GM12873 (cell line): ENCODE data around the gene ANKRD33.

ENCODE experiments used
- TF ChIP-seq, protein P1 (sequence below): IDR thresholded peaks from 2 replicates; pipeline ENCODE4 v1.5.1; 2012; ENCODE audit warnings: low read depth, mild to moderate bottlenecking, moderate library complexity, low read length, control low read depth; ENCODE audit not compliant: insufficient read depth; ENCODE audit errors: missing control alignments

ANKRD33 gene, protein sequence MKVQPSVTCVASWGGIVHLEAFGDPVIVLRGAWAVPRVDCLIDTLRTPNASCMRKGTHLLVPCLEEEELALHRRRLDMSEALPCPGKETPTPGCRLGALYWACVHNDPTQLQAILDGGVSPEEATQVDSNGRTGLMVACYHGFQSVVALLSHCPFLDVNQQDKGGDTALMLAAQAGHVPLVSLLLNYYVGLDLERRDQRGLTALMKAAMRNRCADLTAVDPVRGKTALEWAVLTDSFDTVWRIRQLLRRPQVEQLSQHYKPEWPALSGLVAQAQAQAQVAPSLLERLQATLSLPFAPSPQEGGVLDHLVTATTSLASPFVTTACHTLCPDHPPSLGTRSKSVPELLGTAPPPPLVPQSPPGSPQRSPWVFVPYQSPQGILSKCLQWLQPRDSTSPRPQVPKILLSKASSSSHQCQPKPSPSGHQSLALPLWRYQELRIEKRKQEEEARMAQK

DNA sequence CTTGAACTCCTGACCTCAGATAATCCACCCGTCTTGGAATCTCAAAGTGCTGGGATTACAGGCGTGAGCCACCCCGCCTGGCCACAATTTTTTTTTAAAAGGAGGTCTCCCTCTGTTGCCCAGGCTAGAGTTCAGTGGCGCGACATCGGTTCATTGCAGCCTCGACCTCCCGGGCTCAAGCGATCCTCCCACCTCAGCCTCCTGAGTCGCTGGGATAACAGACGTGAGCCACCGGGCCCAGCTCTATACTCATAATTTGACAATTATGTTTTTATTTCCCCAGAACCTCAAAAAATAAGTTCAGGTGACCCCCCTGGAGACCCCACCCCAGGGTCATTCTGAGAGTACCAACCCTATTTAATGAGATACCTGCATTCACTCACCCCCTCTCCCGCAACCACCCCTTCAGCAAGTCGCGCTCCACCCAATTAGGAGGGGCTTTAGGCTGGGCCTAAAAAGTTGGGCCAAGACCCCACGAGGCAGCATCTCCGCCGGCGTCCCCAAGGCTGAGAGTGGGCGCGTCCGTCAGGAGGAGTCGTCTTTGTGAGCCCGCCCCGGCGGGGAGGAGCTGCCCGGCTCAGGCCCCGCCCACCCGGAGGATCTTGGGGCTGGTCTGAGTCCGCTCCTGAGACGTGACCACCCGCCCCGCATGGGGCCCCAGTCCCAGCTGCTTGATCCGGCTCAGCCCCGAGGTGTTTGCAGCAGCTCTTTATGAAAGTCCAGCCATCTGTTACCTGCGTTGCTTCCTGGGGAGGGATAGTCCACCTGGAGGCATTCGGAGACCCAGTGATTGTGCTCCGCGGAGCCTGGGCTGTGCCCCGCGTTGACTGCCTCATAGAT is at the start of gene ANKRD33:
Gene ANKRD33, plus strand, starts transcription at position 628 of the 840 bp plus-strand sequence. Its CDS starts 84 bp downstream, at position 712.
- TF ChIP-seq, protein P1, sequence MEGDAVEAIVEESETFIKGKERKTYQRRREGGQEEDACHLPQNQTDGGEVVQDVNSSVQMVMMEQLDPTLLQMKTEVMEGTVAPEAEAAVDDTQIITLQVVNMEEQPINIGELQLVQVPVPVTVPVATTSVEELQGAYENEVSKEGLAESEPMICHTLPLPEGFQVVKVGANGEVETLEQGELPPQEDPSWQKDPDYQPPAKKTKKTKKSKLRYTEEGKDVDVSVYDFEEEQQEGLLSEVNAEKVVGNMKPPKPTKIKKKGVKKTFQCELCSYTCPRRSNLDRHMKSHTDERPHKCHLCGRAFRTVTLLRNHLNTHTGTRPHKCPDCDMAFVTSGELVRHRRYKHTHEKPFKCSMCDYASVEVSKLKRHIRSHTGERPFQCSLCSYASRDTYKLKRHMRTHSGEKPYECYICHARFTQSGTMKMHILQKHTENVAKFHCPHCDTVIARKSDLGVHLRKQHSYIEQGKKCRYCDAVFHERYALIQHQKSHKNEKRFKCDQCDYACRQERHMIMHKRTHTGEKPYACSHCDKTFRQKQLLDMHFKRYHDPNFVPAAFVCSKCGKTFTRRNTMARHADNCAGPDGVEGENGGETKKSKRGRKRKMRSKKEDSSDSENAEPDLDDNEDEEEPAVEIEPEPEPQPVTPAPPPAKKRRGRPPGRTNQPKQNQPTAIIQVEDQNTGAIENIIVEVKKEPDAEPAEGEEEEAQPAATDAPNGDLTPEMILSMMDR: no peak

DNA sequence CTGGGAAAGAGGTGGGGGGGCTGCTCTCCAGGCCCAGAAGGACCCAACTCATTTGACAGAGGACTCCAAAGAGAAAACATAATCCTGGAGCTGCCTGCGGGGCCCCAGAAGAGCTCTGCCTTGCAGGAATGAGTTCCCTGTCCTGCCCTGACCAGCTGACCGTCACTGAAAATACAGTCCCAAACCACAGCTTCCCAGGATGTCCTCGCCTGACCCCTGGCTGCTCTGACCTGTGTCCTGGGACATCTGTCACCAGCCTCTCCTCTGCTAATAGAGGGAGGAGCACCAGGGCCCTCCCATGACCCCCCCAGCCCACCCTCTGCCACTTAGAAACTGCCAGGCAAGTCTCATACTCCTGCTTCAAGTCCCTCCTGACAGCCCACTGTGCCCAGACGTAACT is 49.1 kb upstream of the ANKRD33 start:
- TF ChIP-seq, protein P1: no peak

DNA sequence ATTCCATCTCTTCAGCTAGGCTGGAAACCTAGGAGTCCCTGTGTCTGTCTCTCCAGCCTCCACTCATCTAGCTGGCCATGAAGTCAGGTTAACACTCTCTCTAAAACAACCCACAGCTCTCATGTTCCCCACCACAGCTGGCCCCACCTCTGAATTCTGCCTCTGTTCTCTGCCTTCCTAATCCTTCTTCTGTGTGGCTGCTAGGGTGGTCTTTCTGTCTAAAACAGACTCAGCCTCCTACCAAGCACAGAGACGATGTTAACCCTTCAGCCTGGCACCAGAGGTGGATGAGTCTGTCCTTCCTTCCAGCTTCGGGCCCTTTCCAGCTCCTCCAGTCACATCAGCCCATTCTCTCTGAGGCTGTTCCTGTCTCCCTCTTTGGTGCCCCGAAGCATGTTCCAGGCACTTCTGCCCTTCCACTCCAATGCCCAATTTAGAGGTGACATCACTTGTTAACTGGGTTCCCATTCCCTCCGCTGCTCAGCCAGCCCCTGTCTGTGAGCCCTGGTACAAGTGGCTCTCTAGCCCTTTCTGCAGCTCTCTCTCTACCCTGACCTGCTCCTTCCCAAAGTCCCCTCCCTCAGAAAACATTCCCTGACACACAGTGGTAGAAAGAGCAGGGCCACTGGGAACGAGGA is 48.5 kb upstream of the ANKRD33 start:
- TF ChIP-seq, protein P1: no peak

- TF ChIP-seq, protein P1: no peak
Measured at GRCh38 chr12:51840966-51841365, 46.9 kb upstream of the ANKRD33 start.

DNA sequence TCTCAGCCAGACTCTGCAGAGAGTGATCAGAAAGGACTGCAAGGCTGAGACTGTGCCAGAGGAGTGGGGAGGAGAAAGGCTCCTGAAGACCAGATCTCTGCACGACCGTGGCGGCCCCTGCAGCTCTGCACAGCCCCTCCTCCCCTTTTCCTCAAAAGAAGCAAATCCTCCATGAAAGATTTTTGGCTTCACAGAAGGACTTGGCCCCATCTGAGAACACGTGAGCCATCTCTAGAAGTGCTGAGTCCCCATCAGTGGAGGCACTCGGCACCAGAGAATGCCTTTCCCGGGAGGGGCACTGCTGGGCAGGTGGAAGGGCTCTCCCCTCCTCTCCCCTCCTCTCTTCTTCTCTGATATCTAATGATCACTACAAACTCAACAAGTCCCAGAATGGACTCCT is 46.2 kb upstream of the ANKRD33 start:
- TF ChIP-seq, protein P1: no peak

- TF ChIP-seq, protein P1: no peak
Measured at GRCh38 chr12:51844854-51845253, 43.0 kb upstream of the ANKRD33 start.

DNA sequence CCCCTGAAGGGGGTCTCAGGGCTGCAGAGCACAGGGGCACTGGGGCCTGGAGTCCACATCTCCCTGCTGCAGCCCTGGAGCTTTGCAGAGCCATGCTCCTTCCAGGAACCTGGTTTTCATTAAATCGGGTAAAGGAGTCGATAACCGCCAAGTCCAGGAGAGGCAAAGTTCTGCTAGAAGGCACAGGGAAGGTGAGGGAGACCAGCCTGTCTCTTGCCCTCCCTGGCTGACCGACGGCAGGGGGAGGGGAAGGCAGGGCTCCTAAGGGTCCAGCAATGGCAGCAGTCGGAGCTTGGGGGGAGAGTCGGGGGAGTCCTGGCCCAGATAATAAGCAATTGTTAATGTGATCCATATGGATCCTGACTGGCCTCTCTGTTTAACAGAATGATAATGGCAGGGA is 42.4 kb upstream of the ANKRD33 start:
- TF ChIP-seq, protein P1: no peak
